Measurements from ENCODE around the gene LSP1.
"Not testable (repeated sequence)": the region's sequence is repeated elsewhere in the genome, so short reads cannot be mapped to it uniquely, and the experiment has no call there.

Gene LSP1

GRCh38 chr11:1852877-1853276 is at the start of gene LSP1:
TSS of gene LSP1 (plus strand) at chr11:1853084. CDS start at chr11:1853145, 61 bp downstream.
- no peak for DNase-seq

DNA sequence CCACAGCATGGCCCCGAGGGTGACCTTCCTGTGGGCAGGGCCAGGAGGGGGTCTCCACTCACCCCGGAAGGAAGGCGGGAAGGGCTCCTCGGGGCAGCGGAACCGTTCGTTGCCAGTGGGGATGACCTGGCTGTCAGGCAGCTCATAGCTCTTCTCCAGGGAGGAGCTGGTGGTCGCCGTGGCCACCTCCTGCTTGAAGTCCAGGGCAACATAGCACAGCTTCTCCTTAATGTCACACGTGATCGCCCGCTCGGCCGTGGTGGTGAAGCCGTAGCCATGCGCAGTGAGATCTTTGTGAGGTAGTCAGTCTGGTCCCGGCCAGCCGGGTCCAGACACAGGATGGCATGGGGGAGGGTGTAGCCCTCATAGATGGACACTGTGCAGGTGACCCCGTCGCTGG is 49.6 kb upstream of the LSP1 start:
- no peak for DNase-seq

DNA sequence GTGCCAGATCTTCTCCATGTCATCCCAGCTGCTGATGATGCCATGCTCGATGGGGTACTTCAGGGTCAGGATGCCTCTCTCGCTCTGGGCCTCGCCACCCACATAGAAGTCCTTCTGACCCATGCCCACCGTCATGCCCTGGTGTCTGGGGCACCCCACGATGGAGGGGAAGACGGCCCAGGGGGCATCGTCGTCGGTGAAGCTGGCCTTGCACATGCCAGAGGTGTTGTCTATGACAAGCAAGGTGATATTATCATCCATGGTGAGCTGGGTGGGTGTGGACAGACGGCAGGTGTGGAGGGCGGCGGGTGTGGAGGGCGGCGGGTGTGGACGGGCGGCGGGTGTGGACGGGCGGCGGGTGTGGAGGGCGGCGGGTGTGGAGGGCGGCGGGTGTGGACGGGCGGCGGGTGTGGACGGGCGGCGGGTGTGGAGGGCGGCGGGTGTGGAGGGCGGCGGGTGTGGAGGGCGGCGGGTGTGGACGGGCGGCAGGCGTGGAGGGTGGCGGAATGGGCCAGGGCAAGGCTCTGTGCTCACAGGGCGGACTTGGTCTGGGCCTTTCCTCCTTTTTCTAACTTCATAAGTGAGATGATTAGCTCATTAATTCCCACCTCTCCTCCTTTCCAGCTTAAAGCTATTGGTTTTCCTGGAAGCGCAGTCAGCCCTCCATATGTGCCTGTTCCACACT is 48.9 kb upstream of the LSP1 start:
- not testable (repeated sequence) for DNase-seq

GRCh38 chr11:1805525-1805924 is 47.4 kb upstream of the LSP1 start:
- DNase-seq, result no peak

DNA sequence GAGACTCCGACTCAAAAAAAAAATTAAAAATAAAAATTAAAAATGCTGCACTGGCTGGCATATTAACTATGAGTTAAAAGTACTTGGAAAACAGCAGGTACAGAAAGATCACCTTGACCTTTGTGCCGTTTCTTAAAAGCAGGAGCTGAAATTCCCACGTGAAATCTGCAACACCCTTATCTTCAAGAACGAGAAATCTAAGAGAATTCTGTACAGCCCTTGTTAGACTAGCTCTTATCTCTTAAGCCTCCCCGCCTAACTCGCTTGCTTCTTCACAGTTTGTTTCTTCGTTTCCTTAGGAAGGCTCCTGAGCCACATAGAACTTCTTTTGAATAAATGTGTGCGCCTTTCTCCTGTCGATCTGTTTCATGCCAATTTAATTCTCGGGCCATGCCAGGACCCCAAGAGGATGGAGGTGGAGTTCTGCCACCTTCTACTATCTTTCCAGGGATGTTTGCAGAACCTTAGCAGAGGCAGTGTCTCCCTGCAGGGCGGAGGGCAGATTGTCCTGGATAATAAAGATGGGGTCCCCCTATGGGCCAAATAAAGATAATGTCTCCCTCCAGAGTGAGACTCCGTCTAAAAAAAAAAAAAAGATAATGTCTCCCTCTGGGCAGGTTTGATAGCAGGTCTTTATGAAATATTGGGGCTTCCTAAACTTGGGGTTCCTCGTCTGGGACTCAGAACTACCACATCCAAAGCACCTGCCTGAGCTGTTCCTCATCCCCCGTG is 45.5 kb upstream of the LSP1 start:
- no peak for DNase-seq

- DNase-seq, result no peak
Measured at GRCh38 chr11:1810761-1811160, 42.1 kb upstream of the LSP1 start.

DNA sequence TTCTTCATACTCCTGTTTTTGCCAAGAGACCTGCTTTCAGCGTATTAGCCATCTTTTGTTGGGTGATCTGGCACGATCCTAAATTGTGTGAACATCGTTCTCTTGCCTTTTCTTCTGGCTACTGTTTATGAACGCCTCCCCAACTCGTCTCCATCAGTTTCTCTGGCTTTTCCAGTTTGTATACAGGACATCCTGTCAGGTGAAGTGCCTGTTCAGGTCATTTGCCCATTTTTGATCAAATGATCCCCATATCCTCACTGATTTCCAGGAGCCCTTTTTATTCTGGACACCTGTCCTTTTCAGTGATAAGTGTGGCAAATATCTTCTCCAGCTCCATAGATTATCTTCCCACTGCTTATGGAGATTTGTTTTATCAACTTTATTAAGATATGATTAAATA is 40.6 kb upstream of the LSP1 start:
- no peak for DNase-seq

DNA sequence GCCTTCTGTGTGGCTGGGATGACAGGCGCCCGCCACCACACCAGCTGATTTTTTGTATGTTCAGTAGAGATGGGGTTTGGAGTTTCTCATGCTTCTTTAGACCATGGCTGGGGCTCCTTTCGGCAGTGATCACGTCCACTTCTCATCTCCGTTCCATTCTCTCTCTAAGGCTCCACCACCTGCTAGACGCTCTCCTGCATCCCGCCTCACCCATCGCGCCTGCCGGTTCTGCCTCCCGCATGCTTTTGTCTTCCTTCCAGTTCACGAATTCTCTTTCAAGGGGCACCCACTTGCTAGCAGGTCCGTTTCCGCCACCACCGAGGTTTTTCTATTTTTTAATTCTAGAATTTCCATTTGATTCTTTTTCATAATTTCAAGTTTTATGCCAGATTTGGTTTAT is 40.1 kb upstream of the LSP1 start:
- no peak for DNase-seq

GRCh38 chr11:1813356-1813755 is 39.5 kb upstream of the LSP1 start:
- DNase-seq, result not testable (repeated sequence)

DNA sequence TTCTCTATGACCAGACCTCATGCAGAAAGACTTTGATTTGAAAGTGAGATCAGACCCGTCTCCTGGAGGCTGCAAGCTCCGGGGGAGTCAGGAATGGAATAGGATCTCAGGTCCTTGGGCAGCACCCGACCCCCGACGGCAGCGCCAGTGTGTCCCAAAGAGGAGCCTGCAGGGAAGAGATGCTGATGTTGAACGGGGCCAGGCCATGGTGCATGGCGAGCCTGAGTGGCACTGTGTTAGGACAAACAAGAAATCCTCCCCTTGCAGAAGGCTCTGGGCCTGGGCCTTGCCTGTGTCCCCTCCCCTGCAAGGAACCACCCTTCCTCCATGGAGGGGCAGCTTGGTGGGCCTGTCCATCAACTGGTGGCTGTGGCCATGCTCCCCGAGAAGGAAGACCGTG is 38.2 kb upstream of the LSP1 start:
- no peak for DNase-seq

DNA sequence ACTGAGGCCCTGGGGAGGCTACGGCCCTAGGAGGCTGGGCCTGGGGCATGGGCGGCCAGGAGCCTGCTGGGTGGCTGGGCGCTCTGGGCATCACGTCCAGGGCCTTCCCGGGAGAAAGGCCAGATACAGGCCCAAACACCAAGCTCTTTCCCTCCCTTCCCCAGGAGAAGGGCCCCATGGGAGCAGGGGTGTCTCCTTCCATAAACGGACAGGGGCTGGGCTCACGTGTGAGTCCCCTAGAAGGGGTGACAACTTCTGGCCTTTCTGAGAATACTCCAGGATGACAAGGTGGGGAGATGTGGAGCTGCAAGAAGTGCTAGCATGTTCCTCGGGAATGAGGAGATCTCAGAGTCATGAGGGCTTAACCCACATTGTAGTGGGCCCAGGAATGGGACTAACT is 37.6 kb upstream of the LSP1 start:
- no peak for DNase-seq

GRCh38 chr11:1815751-1816150 is 37.1 kb upstream of the LSP1 start:
- no peak for DNase-seq

- no peak for DNase-seq
Measured at GRCh38 chr11:1817000-1817399, 35.9 kb upstream of the LSP1 start.

DNA sequence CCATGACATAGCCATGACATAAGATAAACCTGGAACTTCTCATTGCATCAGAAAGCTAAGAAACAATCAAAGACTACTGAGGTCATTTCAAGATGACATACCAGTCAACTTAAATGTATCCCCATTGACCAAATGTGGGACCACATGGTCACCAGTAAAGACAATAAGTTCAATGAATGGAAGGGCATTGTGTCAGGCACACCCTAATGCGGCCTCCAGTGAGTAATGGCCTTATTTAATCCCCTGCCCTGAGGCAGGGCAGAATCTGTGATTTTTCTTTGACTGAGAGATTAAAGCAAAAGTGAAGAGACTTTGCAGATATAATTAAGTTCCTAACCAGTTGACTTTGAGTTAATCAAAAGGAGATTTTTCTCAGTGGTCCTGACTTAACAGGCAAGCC is 35.4 kb upstream of the LSP1 start:
- DNase-seq, result no peak

GRCh38 chr11:1819074-1819473 is 33.8 kb upstream of the LSP1 start:
- no peak for DNase-seq

- no peak for DNase-seq
Measured at GRCh38 chr11:1820463-1821325, 32.2 kb upstream of the LSP1 start.

DNA sequence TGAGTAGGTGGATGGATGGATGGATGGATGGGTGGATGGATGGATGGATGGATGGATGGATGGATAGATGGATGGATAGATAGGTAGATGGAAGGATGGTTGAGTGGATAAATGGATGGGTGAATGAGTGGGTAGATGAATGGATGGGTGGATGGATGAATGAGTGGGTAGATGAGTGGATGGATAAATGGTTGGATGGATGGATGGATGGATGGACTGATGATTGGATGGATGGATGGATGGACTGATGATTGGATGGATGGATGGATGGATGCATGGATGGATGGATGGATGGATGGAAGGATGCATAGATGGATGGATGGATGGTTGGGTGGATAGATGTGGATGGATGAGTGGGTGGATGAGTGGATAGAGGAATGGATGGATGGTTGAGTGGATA is 31.3 kb upstream of the LSP1 start:
- DNase-seq, result no peak

DNA sequence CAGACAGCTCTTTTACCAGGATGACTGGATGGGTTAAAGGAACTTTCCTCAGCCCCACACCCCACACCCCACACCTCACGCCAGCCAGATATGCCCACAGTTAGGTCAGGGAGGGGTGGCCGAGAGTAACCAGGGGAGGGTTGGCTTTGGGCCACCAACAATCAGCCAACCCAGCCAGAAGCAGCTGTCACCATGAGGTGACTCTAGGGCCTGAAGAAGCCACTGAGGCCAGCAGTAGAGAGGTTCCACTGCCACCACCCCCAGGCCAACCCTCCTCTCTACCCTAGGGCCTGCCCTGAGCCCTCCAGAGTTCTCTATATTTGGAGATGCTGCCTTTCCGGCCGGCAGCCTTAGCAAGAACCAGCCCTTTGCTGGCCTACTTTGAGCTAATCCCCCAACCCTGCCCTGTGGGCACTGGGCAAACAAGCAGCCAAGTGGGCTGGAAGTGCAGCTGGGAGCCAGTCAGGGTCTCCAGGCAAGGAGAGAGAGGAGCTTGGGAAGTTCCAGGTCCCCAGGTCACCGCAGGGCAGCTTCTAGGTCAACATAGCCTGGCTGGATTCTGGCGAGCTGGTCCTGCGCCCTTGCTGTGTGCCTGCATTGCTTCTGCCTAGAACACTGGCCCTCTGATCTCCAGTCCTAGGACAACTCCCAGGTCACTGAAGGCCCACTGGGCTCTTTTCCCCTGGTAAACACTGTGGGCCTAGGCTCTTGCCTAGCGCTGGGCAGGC is 30.1 kb upstream of the LSP1 start:
- DNase-seq, result no peak

DNA sequence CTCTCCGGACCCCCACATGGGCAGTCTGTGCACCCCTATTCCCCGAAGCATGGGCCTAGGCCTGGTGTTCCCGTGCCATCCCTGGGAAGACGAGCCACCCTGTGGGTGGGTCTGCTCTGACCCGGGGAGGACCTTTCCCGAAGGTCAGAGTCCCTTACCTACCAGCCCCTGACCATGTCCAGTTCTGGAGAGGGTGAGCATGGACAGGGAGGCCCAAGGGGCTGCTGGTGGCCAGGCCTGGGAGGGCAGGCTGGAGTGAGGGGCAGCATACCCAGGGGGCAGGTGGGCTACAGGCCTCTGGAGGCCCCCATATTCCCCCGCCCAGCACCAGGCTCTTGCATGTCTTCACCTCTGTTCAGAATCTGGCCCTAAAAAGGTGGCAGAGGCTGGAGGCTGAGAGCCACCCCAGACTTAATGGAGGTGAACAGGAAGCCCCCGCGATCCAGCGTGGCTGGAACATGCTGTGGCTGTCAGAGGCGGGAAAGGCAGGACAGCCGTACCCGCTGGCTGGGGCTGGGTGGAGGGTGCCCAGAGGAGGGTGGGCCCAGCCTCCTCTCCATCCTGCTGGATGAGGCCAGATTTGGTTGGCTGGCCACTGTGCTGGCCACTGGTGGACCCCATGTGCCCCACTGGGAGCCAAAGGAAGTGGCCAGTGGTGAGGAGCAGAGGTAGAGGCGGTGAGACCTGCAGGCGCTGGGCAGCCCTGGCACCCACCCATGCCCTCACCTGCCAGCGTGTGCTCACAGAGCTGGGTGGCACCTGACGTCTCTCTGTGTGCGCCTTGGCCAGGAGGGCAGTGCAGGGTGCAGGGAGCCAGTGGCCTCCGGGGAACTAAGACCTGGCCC is 29.3 kb upstream of the LSP1 start:
- DNase-seq, result no peak

- no peak for DNase-seq
Measured at GRCh38 chr11:1824221-1825038, 28.5 kb upstream of the LSP1 start.

GRCh38 chr11:1825039-1825740 is 27.7 kb upstream of the LSP1 start:
- DNase-seq, result no peak

All from NCI-H1048 (cell line).